GM23248 (cell line): ENCODE measurements around the gene CFDP1. TPM values are rescaled to one million over a fixed set of nuclear protein-coding genes. Genes with fewer than 3 reads are reported as not detected.

Experiments
- DNase-seq: peaks from one replicate; pipeline ENCODE4 v3.0.0-alpha.2; 2015
- H2AFZ ChIP-seq: fragments of 200-600 bp; sonication (generic); 2 replicates; pipeline ENCODE4 v1.6.1; 2016; ENCODE audit warnings: antibody characterized with exemption
- H3F3A ChIP-seq: fragments of 200-600 bp; sonication (generic); 2 replicates; pipeline ENCODE4 v1.6.1; 2016; ENCODE audit warnings: mild to moderate bottlenecking, antibody characterized with exemption, mixed run types; ENCODE audit not compliant: insufficient read depth
- H3K27ac ChIP-seq: fragments of 200-600 bp; sonication (generic); 2 replicates; pipeline ENCODE4 v1.5.1; 2016; ENCODE audit warnings: mild to moderate bottlenecking
- H3K27me3 ChIP-seq: fragments of 200-600 bp; sonication (generic); replicated peaks from 2 replicates; pipeline ENCODE4 v1.6.1; 2016; ENCODE audit warnings: mild to moderate bottlenecking; ENCODE audit not compliant: insufficient read depth
- H3K36me3 ChIP-seq: fragments of 200-600 bp; sonication (generic); 2 replicates; pipeline ENCODE4 v1.6.1; 2016; ENCODE audit warnings: low read depth, mild to moderate bottlenecking
- H3K4me1 ChIP-seq: fragments of 200-600 bp; sonication (generic); 2 replicates; pipeline ENCODE4 v1.6.1; 2016; ENCODE audit warnings: mild to moderate bottlenecking; ENCODE audit not compliant: insufficient read depth
- H3K4me2 ChIP-seq: fragments of 200-600 bp; sonication (generic); one replicate; pipeline ENCODE4 v1.6.1; 2016; ENCODE audit warnings: mild to moderate bottlenecking; ENCODE audit not compliant: unreplicated experiment
- H3K4me3 ChIP-seq: fragments of 200-600 bp; sonication (generic); 2 replicates; pipeline ENCODE4 v1.5.1; 2016; ENCODE audit warnings: mild to moderate bottlenecking
- H3K79me2 ChIP-seq: fragments of 200-600 bp; sonication (generic); 2 replicates; pipeline ENCODE4 v1.6.1; 2016; ENCODE audit warnings: mild to moderate bottlenecking; ENCODE audit not compliant: insufficient read depth
- H3K9ac ChIP-seq: fragments of 200-600 bp; sonication (generic); 2 replicates; pipeline ENCODE4 v1.6.1; 2016; ENCODE audit warnings: mild to moderate bottlenecking
- H3K9me2 ChIP-seq: fragments of 200-600 bp; sonication (generic); 2 replicates; pipeline ENCODE4 v1.6.1; 2016; ENCODE audit warnings: mixed run types, mild to moderate bottlenecking, moderate library complexity; ENCODE audit not compliant: insufficient read depth
- H3K9me3 ChIP-seq: fragments of 200-600 bp; sonication (generic); one replicate; pipeline ENCODE4 v1.6.1; 2017; ENCODE audit warnings: low read depth
- H4K20me1 ChIP-seq: fragments of 200-600 bp; sonication (generic); 2 replicates; pipeline ENCODE4 v1.6.0; 2016; ENCODE audit not compliant: insufficient read depth
- EZH2 ChIP-seq: fragments of 200-600 bp; sonication (generic); IDR thresholded peaks from 2 replicates; pipeline ENCODE4 v1.6.1; 2018; ENCODE audit warnings: antibody characterized with exemption, mild to moderate bottlenecking; ENCODE audit not compliant: insufficient read depth, poor library complexity, severe bottlenecking
- EZH2phosphoT487 ChIP-seq: fragments of 200-600 bp; sonication (generic); IDR thresholded peaks from 2 replicates; pipeline ENCODE4 v1.6.1; 2018; ENCODE audit warnings: antibody characterized with exemption, moderate library complexity, mild to moderate bottlenecking, low read depth; ENCODE audit not compliant: insufficient read depth
- WGBS, 2 experiments: methylation state at CpG; one replicate each; pipeline ENCODE4 v1.1.6; 2015 to 2017; ENCODE audit warnings: low lambda C conversion rate in 2 of 2, low coverage in 1 of 2; ENCODE audit errors: missing lambda C conversion rate in 2 of 2; 5-methylcytosine and 5-hydroxymethylcytosine counted together
- in situ Hi-C: fragments of 300-500 bp; cut with MboI; formaldehyde crosslinking; loops from 2 replicates; pipeline ENCODE4 v1.15.0; 2020
- polyA plus RNA-seq: library from polyadenylated mRNA; unstranded; fragments of >200 nt; fragmentation: Nextera tagmentation; extraction: Ambion mirVana; gene quantifications from 2 replicates; pipeline ENCODE4 v1.2.1, GENCODE V29; 2016
- total RNA-seq: library from RNA; depleted of rRNA; stranded (reverse); fragments of >200 nt; shearing (Covaris generic); gene quantifications from 2 replicates; pipeline ENCODE4 v1.2.3, GENCODE V29; 2014

CFDP1 gene
- total and polyA plus RNA-seq, 2 experiments from 2014 or later: 36.9 to 46.7 TPM

DNA sequence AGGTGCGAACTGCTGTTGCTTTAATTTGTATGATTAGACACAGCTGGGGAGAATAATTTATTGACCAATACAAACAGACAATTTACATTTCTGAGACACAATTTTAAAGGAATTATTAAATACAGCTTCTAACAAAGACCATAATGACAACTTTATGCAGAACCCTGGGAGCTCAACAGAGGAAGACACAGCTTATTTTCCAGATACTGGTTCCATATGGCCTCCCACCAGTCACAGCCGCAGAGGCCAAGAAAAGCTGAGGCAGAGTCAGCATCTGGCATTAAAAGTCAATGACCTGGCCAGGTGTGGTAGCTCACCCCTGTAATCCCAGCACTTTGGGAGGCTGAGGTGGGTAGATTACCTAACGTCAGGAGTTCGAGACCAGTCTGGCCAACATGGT is 115.8 kb downstream of the CFDP1 start:
- no peak for DNase-seq
- in situ Hi-C loops: no loop called here
- TF ChIP-seq EZH2phosphoT487 (no peak), EZH2 (no peak)
- peak overlapping the region; percentile 31 for H3K27ac ChIP-seq
- H3K36me3 ChIP-seq: no peaks in the 10 kb centered on the region
- H3K9me3 ChIP-seq: no peaks in the 10 kb centered on the region
- peak overlapping the region; percentile 25; the same call in 1 of the 2 replicates for H3K9ac ChIP-seq
- no peaks in the 10 kb centered on the region; the same call in 1 of the 2 replicates for H3K79me2 ChIP-seq
- H3K4me3 ChIP-seq: no peak overlapping the region
- H2AFZ ChIP-seq: no peak overlapping the region
- no peaks in the 10 kb centered on the region for H3K27me3 ChIP-seq
- peak overlapping the region; percentile 1 for H3K4me2 ChIP-seq
- no peaks in the 10 kb centered on the region for H3K9me2 ChIP-seq
- no peaks in the 10 kb centered on the region for H4K20me1 ChIP-seq
- H3K4me1 ChIP-seq: peaks cover 40% of the 10 kb centered on the region
- H3F3A ChIP-seq: peaks cover 38% of the 10 kb centered on the region
- 66 to 71% methylated on average over 3 to 4 of the region's 4 CpGs for WGBS, 2 experiments

- in situ Hi-C loops: no loop called here
- no peaks in the 10 kb centered on the region for H3K27me3 ChIP-seq
- peak overlapping the region; percentile 1 for H3K4me2 ChIP-seq
- peaks cover 34% of the 10 kb centered on the region for H3F3A ChIP-seq
- H4K20me1 ChIP-seq: no peaks in the 10 kb centered on the region
- no peak for TF ChIP-seq EZH2
- TF ChIP-seq EZH2phosphoT487: no peak
- peak; percentile 42 for DNase-seq
- no peak overlapping the region for H3K4me3 ChIP-seq
- H3K9me3 ChIP-seq: no peaks in the 10 kb centered on the region
- H3K79me2 ChIP-seq: no peaks in the 10 kb centered on the region; the same call in 1 of the 2 replicates
- no peak overlapping the region for H2AFZ ChIP-seq
- no peaks in the 10 kb centered on the region for H3K36me3 ChIP-seq
- H3K9ac ChIP-seq: peak overlapping the region; percentile 25; the same call in 1 of the 2 replicates
- 73 to 76% methylated on average over 7 of the region's 7 CpGs for WGBS, 2 experiments
- no peaks in the 10 kb centered on the region for H3K9me2 ChIP-seq
- peak overlapping the region; percentile 31 for H3K27ac ChIP-seq
- H3K4me1 ChIP-seq: peaks cover 40% of the 10 kb centered on the region
These were observed 116.2 kb downstream of the CFDP1 start for GRCh38 chr16:75317101-75317522.

GRCh38 chr16:75315539-75316306 is 117.6 kb downstream of the CFDP1 start:
- Histone ChIP-seq H3K9me3 (no peaks in the 10 kb centered on the region), H3K9me2 (no peaks in the 10 kb centered on the region), H3K27ac (no peak overlapping the region), H3K4me3 (no peak overlapping the region), H3K27me3 (no peaks in the 10 kb centered on the region), H3K79me2 (no peaks in the 10 kb centered on the region; the same call in 1 of the 2 replicates), H3K36me3 (no peaks in the 10 kb centered on the region), H3K4me2 (no peak overlapping the region), H3F3A (peaks cover 27% of the 10 kb centered on the region), H4K20me1 (no peaks in the 10 kb centered on the region), H2AFZ (no peak overlapping the region), H3K4me1 (peaks cover 43% of the 10 kb centered on the region), H3K9ac (no peak overlapping the region)
- no peak for DNase-seq
- in situ Hi-C loops: no loop called here
- WGBS, 2 experiments: 96 to 98% methylated on average over 6 of the region's 6 CpGs
- TF ChIP-seq EZH2 (no peak), EZH2phosphoT487 (no peak)

DNA sequence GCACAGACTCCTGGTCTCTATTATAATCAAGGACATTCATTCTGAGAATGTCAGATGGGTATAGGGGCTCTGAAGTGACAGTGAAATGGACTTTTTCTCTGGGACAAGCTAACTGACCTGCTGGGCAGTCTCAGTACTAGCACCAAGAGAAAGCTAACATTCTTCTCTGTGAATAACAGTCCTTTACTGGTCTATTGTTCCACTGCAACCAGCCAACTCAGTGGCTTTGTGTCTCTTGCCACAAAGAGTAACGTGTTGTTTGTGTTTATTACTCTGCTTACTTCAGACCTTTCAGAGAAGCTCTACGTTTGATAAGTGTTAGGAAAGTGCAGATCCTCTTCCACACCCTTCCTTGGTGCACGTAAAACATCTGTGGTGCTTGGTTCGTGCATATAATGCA is 120.4 kb downstream of the CFDP1 start:
- no peak overlapping the region for H2AFZ ChIP-seq
- H3K4me2 ChIP-seq: no peak overlapping the region
- H3K9me2 ChIP-seq: peaks cover 4% of the 10 kb centered on the region; the same call in 1 of the 2 replicates
- no peak overlapping the region for H3K9ac ChIP-seq
- TF ChIP-seq EZH2phosphoT487: no peak
- no peak for TF ChIP-seq EZH2
- H3K79me2 ChIP-seq: peaks cover 12% of the 10 kb centered on the region; the same call in 1 of the 2 replicates
- no peaks in the 10 kb centered on the region for H4K20me1 ChIP-seq
- in situ Hi-C loops: no loop called here
- H3K9me3 ChIP-seq: no peaks in the 10 kb centered on the region
- DNase-seq: no peak
- H3K27me3 ChIP-seq: no peaks in the 10 kb centered on the region
- no peak overlapping the region for H3K27ac ChIP-seq
- 96% methylated on average over 4 of the region's 4 CpGs for WGBS, 2 experiments
- no peaks in the 10 kb centered on the region for H3K36me3 ChIP-seq
- peaks cover 5% of the 10 kb centered on the region for H3F3A ChIP-seq
- peaks cover 22% of the 10 kb centered on the region for H3K4me1 ChIP-seq
- H3K4me3 ChIP-seq: no peak overlapping the region
